Activated CD8-positive, alpha-beta T cell treated with anti-CD3 and anti-CD28 coated beads for 36 hours (primary cell): ENCODE data around the gene DCDC2. TPM values are rescaled to one million over a fixed set of nuclear protein-coding genes. Genes with fewer than 3 reads are reported as not detected.

ENCODE experiments used
- ATAC-seq: fragments of 200-7000 bp; cut with Tn5 transposase; one replicate; pipeline ENCODE4 v1.10.0; 2021; ENCODE audit warnings: mild to moderate bottlenecking, moderate library complexity
- CTCF ChIA-PET: fragments of 350-600 bp; sonication (Branson Sonifier 250); formaldehyde crosslinking; loops from one replicate; lab custom pipeline; 2021; ENCODE audit warnings: antibody characterized with exemption; lab: Charles Lee
- POLR2A ChIA-PET: fragments of 350-600 bp; sonication (Branson Sonifier 250); formaldehyde crosslinking; loops from one replicate; lab custom pipeline; 2021; ENCODE audit warnings: antibody characterized with exemption; lab: Charles Lee
- DNase-seq: peaks from one replicate; pipeline ENCODE4 v3.0.0-alpha.2; 2020
- H3K27ac Mint-ChIP-seq: one replicate; pipeline ENCODE4 v1.8.0; 2021; ENCODE audit warnings: mild to moderate bottlenecking, mixed read lengths
- H3K27me3 Mint-ChIP-seq: one replicate; pipeline ENCODE4 v1.8.0; 2021; ENCODE audit warnings: mixed read lengths
- H3K36me3 Mint-ChIP-seq: one replicate; pipeline ENCODE4 v1.8.0; 2021; ENCODE audit warnings: low read depth, mixed read lengths
- H3K4me1 Mint-ChIP-seq: one replicate; pipeline ENCODE4 v1.8.0; 2021; ENCODE audit warnings: low read depth, mixed read lengths
- H3K4me3 Mint-ChIP-seq: one replicate; pipeline ENCODE4 v1.8.0; 2021; ENCODE audit warnings: mild to moderate bottlenecking, moderate library complexity, mixed read lengths
- H3K9me3 Mint-ChIP-seq: one replicate; pipeline ENCODE4 v1.8.0; 2021; ENCODE audit warnings: mixed read lengths
- intact Hi-C: fragments of 100-400 bp; cut with micrococcal nuclease; formaldehyde crosslinking; loops from one replicate; pipeline ENCODE4 v1.10.0; 2022
- total RNA-seq, 2 experiments: library from RNA; stranded (reverse); gene quantifications; one replicate each; pipeline ENCODE4 v1.2.3, GENCODE V29; 2021
- TF ChIP-seq, protein P1 (sequence below): fragments of 200-600 bp; IDR thresholded peaks from one replicate; pipeline ENCODE4 v1.8.0; 2022; ENCODE audit warnings: antibody characterized with exemption, mild to moderate bottlenecking

Gene DCDC2
- total RNA-seq, 2 experiments from 2014 or later: not detected

DNA sequence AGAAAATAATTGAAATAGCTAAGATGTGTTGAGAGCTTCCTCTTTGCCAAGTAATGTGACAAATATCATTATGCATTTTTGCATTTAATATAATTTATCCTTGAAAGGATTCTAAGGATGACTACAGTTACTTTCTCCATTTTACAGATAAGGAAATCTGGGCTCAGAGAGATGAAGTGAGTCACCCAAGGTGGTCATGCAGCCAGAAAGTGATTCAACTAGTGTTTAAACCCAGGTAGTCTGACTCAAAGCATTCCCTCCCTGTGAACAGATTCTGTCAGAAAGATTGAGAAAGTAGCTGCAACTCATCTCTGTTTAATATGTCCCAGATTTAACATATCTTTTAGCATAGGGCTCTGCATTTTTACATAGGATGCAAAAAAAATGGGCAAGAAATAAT lies 203.7 kb downstream of the DCDC2 start:
- H3K36me3 Mint-ChIP-seq: no peaks in the 10 kb centered on the region
- intact Hi-C loops: no loop called here
- CTCF ChIA-PET: no interaction called here
- ATAC-seq (no peak), DNase-seq (no peak)
- peaks cover 11% of the 10 kb centered on the region for H3K27me3 Mint-ChIP-seq
- H3K9me3 Mint-ChIP-seq: no peaks in the 10 kb centered on the region
- H3K4me3 Mint-ChIP-seq: no peak overlapping the region
- no peaks in the 10 kb centered on the region for H3K4me1 Mint-ChIP-seq
- H3K27ac Mint-ChIP-seq: no peak overlapping the region
- TF ChIP-seq, protein P1, sequence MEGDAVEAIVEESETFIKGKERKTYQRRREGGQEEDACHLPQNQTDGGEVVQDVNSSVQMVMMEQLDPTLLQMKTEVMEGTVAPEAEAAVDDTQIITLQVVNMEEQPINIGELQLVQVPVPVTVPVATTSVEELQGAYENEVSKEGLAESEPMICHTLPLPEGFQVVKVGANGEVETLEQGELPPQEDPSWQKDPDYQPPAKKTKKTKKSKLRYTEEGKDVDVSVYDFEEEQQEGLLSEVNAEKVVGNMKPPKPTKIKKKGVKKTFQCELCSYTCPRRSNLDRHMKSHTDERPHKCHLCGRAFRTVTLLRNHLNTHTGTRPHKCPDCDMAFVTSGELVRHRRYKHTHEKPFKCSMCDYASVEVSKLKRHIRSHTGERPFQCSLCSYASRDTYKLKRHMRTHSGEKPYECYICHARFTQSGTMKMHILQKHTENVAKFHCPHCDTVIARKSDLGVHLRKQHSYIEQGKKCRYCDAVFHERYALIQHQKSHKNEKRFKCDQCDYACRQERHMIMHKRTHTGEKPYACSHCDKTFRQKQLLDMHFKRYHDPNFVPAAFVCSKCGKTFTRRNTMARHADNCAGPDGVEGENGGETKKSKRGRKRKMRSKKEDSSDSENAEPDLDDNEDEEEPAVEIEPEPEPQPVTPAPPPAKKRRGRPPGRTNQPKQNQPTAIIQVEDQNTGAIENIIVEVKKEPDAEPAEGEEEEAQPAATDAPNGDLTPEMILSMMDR: no peak
- POLR2A ChIA-PET: no interaction called here

DNA sequence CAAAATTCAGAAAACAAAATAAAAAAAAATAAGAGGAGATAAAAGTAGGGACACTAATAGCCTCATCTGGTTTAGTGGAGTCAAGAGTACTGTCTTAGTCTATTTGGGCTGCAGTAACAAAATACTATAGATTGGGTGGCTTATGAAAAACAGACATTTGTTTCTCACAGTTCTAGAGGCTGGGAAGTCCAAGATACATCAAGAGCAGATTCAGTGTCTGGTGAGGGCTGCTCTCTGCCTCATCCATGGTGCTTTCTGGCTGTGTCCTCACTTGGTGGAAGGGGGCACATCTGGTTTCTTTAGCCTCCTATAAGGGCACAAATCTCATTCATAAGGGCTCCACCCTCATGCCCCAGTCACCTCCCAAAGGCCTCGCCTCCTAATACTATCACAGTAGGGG lies 205.8 kb downstream of the DCDC2 start:
- no peaks in the 10 kb centered on the region for H3K4me1 Mint-ChIP-seq
- intact Hi-C loops: no loop called here

DNA sequence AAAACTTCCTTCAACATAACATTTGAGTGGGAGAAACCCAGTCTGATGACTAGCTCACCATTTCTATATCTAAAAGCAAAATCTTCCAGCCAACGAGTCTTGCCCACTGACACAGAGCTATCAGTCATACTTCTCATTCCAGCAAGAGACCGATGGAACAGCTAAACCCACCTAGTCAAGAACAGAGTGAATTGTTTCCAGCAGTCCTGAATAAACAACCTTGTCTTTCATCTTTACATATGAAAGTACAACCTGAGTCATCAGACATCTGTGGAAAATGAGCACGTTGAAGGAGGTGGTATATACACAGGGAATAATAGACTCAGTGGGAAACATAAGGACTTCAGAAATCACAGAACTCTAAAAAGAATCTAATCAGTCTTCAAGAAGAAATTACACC lies 208.0 kb downstream of the DCDC2 start:
- Mint-ChIP-seq H3K36me3 (no peaks in the 10 kb centered on the region), H3K4me1 (no peaks in the 10 kb centered on the region), H3K27me3 (peaks cover 13% of the 10 kb centered on the region), H3K27ac (no peak overlapping the region), H3K9me3 (no peaks in the 10 kb centered on the region), H3K4me3 (no peak overlapping the region)
- intact Hi-C loops: no loop called here
- no peak for ATAC-seq
- DNase-seq: no peak
- TF ChIP-seq, protein P1: no peak
- ChIA-PET POLR2A (no interaction called here), CTCF (interaction anchor here (0.6 kb wide), 1 partner anchor 15 kb away, joined by 3 read pairs; no protein-coding TSS in a partner anchor)

More for the DNA sequence above, 205.8 kb downstream of the DCDC2 start:
- TF ChIP-seq, protein P1: no peak
- Mint-ChIP-seq H3K27ac (no peak overlapping the region), H3K9me3 (no peaks in the 10 kb centered on the region), H3K36me3 (no peaks in the 10 kb centered on the region), H3K27me3 (peaks cover 15% of the 10 kb centered on the region), H3K4me3 (no peak overlapping the region)
- POLR2A ChIA-PET: no interaction called here
- CTCF ChIA-PET: no interaction called here
- ATAC-seq: no peak
- DNase-seq: no peak

DNA sequence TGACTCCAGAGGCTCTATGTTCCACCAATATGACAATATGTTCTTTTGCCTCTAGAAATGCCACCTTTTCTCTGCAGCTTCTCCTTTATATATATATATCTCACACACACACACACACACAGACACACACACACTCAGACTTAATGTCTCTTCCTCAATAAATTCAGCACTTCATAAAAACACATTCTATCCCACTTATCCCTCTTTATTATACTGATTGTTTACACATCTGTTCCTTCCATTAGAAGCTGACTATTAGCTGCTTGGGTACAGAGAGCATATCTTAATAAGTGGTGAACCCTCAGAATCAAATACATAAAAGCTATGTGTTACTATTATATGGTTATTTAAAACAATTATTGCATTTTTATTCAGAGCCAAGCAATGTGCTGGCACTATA lies 208.6 kb downstream of the DCDC2 start:
- Mint-ChIP-seq H3K9me3 (no peaks in the 10 kb centered on the region), H3K27ac (no peak overlapping the region), H3K27me3 (peaks cover 13% of the 10 kb centered on the region), H3K4me1 (no peaks in the 10 kb centered on the region), H3K4me3 (no peak overlapping the region), H3K36me3 (no peaks in the 10 kb centered on the region)
- CTCF ChIA-PET: interaction anchor here (0.6 kb wide), 1 partner anchor 16 kb away, joined by 3 read pairs; no protein-coding TSS in a partner anchor
- DNase-seq: no peak
- no peak for ATAC-seq
- intact Hi-C loops: no loop called here
- TF ChIP-seq, protein P1: no peak
- POLR2A ChIA-PET: no interaction called here

GRCh38 chr6:24148684-24149083 lies 209.2 kb downstream of the DCDC2 start:
- Mint-ChIP-seq H3K4me1 (no peaks in the 10 kb centered on the region), H3K36me3 (no peaks in the 10 kb centered on the region), H3K4me3 (no peak overlapping the region), H3K27me3 (peaks cover 13% of the 10 kb centered on the region), H3K27ac (no peak overlapping the region), H3K9me3 (no peaks in the 10 kb centered on the region)
- ATAC-seq (no peak), DNase-seq (no peak)
- ChIA-PET POLR2A (no interaction called here), CTCF (no interaction called here)
- intact Hi-C loops: no loop called here
- TF ChIP-seq, protein P1: no peak
